Uterus (tissue), 2 donors: Measurements from ENCODE around the gene MAD1L1.

Source experiments
- POLR2A ChIP-seq, 2 donors: fragments of 450-650 bp; IDR thresholded peaks; one replicate each; pipeline ENCODE4 v1.6.1; 2016; ENCODE audit warnings: antibody characterized with exemption in 2 of 2, mild to moderate bottlenecking in 1 of 2, moderate library complexity in 1 of 2
- TF ChIP-seq, protein P1 (sequence below), 4 experiments: fragments of 200-600 bp in 2 of 4; fragments of 450-650 bp in 2 of 4; sonication (generic) in 2 of 4; IDR thresholded peaks; one replicate each; pipeline ENCODE4 v1.5.1; 2016 to 2019; ENCODE audit warnings: antibody characterized with exemption in 4 of 4, mild to moderate bottlenecking in 2 of 4, moderate library complexity in 1 of 4

DNA sequence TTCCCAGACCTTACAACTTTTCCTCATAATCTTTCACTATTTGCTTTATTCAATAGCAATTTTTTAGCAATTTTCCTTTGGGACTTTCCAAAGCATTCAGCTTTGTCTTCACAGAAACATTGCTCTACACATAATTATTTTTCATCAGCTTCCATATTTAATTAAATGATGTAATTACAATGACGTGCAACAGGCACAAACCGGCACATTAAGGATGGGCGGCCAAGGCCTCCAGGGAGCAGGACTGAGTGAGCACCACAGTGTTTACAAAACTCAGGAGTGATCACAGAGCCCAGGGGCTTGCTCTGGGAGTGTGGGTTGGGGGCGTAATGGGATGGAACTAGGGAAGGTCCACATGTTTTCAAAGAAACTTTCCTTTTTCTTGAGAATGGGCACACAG lies 69.8 kb downstream of the MAD1L1 start:
- TF ChIP-seq, protein P1, sequence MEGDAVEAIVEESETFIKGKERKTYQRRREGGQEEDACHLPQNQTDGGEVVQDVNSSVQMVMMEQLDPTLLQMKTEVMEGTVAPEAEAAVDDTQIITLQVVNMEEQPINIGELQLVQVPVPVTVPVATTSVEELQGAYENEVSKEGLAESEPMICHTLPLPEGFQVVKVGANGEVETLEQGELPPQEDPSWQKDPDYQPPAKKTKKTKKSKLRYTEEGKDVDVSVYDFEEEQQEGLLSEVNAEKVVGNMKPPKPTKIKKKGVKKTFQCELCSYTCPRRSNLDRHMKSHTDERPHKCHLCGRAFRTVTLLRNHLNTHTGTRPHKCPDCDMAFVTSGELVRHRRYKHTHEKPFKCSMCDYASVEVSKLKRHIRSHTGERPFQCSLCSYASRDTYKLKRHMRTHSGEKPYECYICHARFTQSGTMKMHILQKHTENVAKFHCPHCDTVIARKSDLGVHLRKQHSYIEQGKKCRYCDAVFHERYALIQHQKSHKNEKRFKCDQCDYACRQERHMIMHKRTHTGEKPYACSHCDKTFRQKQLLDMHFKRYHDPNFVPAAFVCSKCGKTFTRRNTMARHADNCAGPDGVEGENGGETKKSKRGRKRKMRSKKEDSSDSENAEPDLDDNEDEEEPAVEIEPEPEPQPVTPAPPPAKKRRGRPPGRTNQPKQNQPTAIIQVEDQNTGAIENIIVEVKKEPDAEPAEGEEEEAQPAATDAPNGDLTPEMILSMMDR (IDR thresholded peaks at IDR 0.05) = no peak
- TF ChIP-seq POLR2A (IDR thresholded peaks at IDR 0.05) = no peak
